HEK293 (cell line): ENCODE measurements around the gene RDH12.

ENCODE experiments used
- CTCF ChIA-PET: fragments of 350-600 bp; formaldehyde crosslinking; extraction: SDS; loops from one replicate; lab custom pipeline; 2021; ENCODE audit warnings: antibody characterized with exemption; lab: Yijun Ruan, JAX
- POLR2A ChIA-PET: fragments of 300-600 bp; formaldehyde crosslinking; extraction: SDS; loops from one replicate; lab custom pipeline; 2020; ENCODE audit warnings: antibody characterized with exemption, inconsistent platforms; lab: Yijun Ruan, JAX
- H3K27ac ChIP-seq: fragments of 200-500 bp; sonication (Bioruptor generic); 2 replicates; pipeline ENCODE4 v1.5.1; 2014; ENCODE audit warnings: low read depth, low read length, control low read depth, inconsistent platforms; ENCODE audit errors: extremely low read depth
- H3K36me3 ChIP-seq, 2 experiments: fragments of 200-500 bp in 1 of 2; sonication (Bioruptor generic) in 1 of 2; 1 replicate in 1 of 2; 2 replicates in 1 of 2; pipeline ENCODE4 v1.5.1; 2014 to 2017; ENCODE audit warnings: inconsistent platforms in 2 of 2, low read length in 2 of 2; ENCODE audit not compliant: control insufficient read depth in 2 of 2, insufficient read depth in 1 of 2
- H3K4me1 ChIP-seq: fragments of 200-500 bp; sonication (Bioruptor generic); 2 replicates; pipeline ENCODE4 v1.5.1; 2014; ENCODE audit warnings: mild to moderate bottlenecking, low read length, inconsistent platforms; ENCODE audit not compliant: control insufficient read depth, insufficient read depth
- H3K4me3 ChIP-seq: 2 replicates; pipeline ENCODE4 v1.5.1; 2011; ENCODE audit warnings: low read depth, mild to moderate bottlenecking, control low read depth, low read length, moderate library complexity
- H3K9me3 ChIP-seq: fragments of 200-500 bp; sonication (Bioruptor generic); 2 replicates; pipeline ENCODE4 v1.5.1; 2014; ENCODE audit warnings: low read depth, low read length, inconsistent platforms; ENCODE audit not compliant: control insufficient read depth, insufficient read depth
- EGR2 ChIP-seq: fragments of 450-650 bp; formaldehyde crosslinking; IDR thresholded peaks from 2 replicates; pipeline ENCODE4 v1.5.1; 2016; ENCODE audit warnings: low read depth, missing biosample characterization, missing genetic modification characterization
- GLIS2 ChIP-seq: fragments of 450-650 bp; formaldehyde crosslinking; IDR thresholded peaks from 2 replicates; pipeline ENCODE4 v1.5.1; 2016; ENCODE audit warnings: missing biosample characterization, missing genetic modification characterization
- KLF10 ChIP-seq: fragments of 450-650 bp; IDR thresholded peaks from 2 replicates; pipeline ENCODE4 v1.5.1; 2018; ENCODE audit warnings: missing biosample characterization, mild to moderate bottlenecking, missing genetic modification characterization
- KLF16 ChIP-seq: fragments of 450-650 bp; formaldehyde crosslinking; IDR thresholded peaks from 2 replicates; pipeline ENCODE4 v1.5.1; 2017; ENCODE audit warnings: missing biosample characterization, missing genetic modification characterization
- KLF8 ChIP-seq: fragments of 450-650 bp; formaldehyde crosslinking; IDR thresholded peaks from 2 replicates; pipeline ENCODE4 v1.5.1; 2016; ENCODE audit warnings: missing biosample characterization, missing genetic modification characterization
- SP7 ChIP-seq: fragments of 450-650 bp; formaldehyde crosslinking; IDR thresholded peaks from 2 replicates; pipeline ENCODE4 v1.5.1; 2016; ENCODE audit warnings: missing biosample characterization, missing genetic modification characterization
- ZBTB7A ChIP-seq: fragments of 450-650 bp; formaldehyde crosslinking; IDR thresholded peaks from 2 replicates; pipeline ENCODE4 v1.5.1; 2016; ENCODE audit warnings: low read depth, missing biosample characterization, missing genetic modification characterization
- ZFHX2 ChIP-seq: fragments of 450-650 bp; formaldehyde crosslinking; conservative IDR thresholded peaks from 2 replicates; pipeline ENCODE4 v1.5.1; 2016; ENCODE audit warnings: missing biosample characterization, missing genetic modification characterization
- ZFP37 ChIP-seq: fragments of 450-650 bp; formaldehyde crosslinking; IDR thresholded peaks from 2 replicates; pipeline ENCODE4 v1.5.1; 2016; ENCODE audit warnings: missing biosample characterization, missing genetic modification characterization
- ZNF214 ChIP-seq: fragments of 450-650 bp; formaldehyde crosslinking; IDR thresholded peaks from 2 replicates; pipeline ENCODE4 v1.5.1; 2017; ENCODE audit warnings: missing biosample characterization, mild to moderate bottlenecking, missing genetic modification characterization, borderline replicate concordance
- ZNF302 ChIP-seq: fragments of 450-650 bp; formaldehyde crosslinking; IDR thresholded peaks from 2 replicates; pipeline ENCODE4 v1.5.1; 2016; ENCODE audit warnings: missing biosample characterization, missing genetic modification characterization, low read depth
- ZNF660 ChIP-seq: fragments of 450-650 bp; IDR thresholded peaks from 2 replicates; pipeline ENCODE4 v1.5.1; 2018; ENCODE audit warnings: missing biosample characterization, mild to moderate bottlenecking, missing genetic modification characterization
- ZNF677 ChIP-seq: fragments of 450-650 bp; IDR thresholded peaks from 2 replicates; pipeline ENCODE4 v1.5.0; 2018; ENCODE audit warnings: missing biosample characterization, mild to moderate bottlenecking, missing genetic modification characterization, moderate library complexity
- ZNF76 ChIP-seq: fragments of 450-650 bp; formaldehyde crosslinking; IDR thresholded peaks from 2 replicates; pipeline ENCODE4; 2016; ENCODE audit warnings: low read depth, missing biosample characterization, missing genetic modification characterization, borderline replicate concordance
- ZXDB ChIP-seq: fragments of 450-650 bp; formaldehyde crosslinking; IDR thresholded peaks from 2 replicates; pipeline ENCODE4 v1.5.1; 2016; ENCODE audit warnings: missing biosample characterization, missing genetic modification characterization
- TF ChIP-seq, protein P1 (sequence below): fragments of 450-650 bp; formaldehyde crosslinking; IDR thresholded peaks from 2 replicates; pipeline ENCODE4 v1.5.1; 2016; ENCODE audit warnings: missing biosample characterization, missing genetic modification characterization
- TF ChIP-seq, protein P2 (sequence below): fragments of 450-650 bp; formaldehyde crosslinking; IDR thresholded peaks from 2 replicates; pipeline ENCODE4 v1.5.1; 2016; ENCODE audit warnings: missing biosample characterization, missing genetic modification characterization
- TF ChIP-seq, protein P3 (sequence below): fragments of 450-650 bp; formaldehyde crosslinking; IDR thresholded peaks from 2 replicates; pipeline ENCODE4 v1.5.1; 2016; ENCODE audit warnings: missing biosample characterization, missing genetic modification characterization
- TF ChIP-seq, protein P4 (sequence below): fragments of 450-650 bp; formaldehyde crosslinking; conservative IDR thresholded peaks from 2 replicates; pipeline ENCODE4 v1.5.1; 2016; ENCODE audit warnings: low read depth, missing biosample characterization, missing genetic modification characterization

RDH12 gene

DNA sequence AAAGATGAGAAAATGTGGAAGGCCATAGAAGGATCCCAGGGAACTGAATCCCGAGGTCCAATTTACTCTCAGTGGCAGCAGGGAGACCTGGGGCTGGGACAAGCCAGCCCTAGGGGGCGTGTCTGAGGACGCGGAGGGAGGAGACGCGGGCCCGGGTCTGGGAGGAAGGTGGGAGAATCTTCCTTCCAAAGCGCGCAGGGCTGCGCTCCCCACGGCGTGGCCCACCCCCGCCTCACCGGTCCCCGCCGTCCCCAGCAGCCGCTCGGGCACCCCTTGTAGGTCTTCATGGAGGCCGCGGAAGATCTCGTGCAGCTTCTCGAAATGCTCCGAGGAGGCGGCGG is 27.6 kb upstream of the RDH12 start (continued):
- TF ChIP-seq, protein P1, sequence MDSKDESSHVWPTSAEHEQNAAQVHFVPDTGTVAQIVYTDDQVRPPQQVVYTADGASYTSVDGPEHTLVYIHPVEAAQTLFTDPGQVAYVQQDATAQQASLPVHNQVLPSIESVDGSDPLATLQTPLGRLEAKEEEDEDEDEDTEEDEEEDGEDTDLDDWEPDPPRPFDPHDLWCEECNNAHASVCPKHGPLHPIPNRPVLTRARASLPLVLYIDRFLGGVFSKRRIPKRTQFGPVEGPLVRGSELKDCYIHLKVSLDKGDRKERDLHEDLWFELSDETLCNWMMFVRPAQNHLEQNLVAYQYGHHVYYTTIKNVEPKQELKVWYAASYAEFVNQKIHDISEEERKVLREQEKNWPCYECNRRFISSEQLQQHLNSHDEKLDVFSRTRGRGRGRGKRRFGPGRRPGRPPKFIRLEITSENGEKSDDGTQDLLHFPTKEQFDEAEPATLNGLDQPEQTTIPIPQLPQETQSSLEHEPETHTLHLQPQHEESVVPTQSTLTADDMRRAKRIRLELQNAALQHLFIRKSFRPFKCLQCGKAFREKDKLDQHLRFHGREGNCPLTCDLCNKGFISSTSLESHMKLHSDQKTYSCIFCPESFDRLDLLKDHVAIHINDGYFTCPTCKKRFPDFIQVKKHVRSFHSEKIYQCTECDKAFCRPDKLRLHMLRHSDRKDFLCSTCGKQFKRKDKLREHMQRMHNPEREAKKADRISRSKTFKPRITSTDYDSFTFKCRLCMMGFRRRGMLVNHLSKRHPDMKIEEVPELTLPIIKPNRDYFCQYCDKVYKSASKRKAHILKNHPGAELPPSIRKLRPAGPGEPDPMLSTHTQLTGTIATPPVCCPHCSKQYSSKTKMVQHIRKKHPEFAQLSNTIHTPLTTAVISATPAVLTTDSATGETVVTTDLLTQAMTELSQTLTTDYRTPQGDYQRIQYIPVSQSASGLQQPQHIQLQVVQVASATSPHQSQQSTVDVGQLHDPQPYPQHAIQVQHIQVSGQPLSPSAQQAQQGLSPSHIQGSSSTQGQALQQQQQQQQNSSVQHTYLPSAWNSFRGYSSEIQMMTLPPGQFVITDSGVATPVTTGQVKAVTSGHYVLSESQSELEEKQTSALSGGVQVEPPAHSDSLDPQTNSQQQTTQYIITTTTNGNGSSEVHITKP (tag by site-specific recombination): 0 out of 2 replicates have a peak, but pooled peaks have one; percentile 20

DNA sequence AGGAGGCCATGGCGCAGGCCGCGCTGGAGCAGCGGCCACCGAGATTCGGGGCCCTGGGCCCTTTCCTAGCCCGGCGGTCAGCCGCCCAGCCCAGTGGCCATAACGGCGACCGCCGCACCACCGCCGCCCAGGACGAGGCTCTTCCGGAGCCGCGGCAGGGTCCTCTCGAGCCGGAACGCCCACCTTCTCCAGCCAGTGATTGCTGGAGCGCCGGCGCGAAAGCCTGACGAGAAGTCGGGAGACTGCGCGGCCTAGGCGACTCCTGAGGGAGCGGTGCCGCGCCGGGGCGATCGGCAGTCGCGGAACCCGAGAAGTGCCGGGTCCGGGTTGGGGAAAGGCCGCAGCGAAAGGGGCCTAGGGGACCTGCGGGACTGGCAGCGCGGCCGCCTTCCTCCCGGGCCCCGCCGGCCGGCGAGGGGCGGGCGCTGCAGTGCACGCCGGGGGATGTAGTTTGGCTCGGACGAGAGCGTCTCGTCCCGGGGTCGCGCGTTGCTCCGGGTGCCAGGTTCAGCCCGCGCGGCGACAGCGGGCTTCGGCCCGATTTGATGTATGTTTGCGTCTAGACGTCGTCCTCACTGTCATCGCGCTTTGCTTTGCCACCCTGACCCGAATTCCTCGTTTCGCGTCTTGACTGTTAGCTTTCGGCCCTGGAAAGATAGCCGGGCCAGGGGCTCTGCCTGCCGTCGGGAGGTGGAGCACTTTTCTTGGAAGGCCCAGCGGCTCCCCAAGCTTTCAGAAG is 27.0 kb upstream of the RDH12 start, which contains the start of gene VTI1B:
Gene VTI1B, minus strand, starts transcription at position 153 of the 739 bp plus-strand sequence. Its CDS starts 143 bp downstream, at position 10.
- Histone ChIP-seq H3K9me3 (no peaks in the 10 kb centered on the region), H3K4me3 (peak within 1 kb of the TSS; percentile 98), H3K36me3 (peaks cover 18 to 27% of the 10 kb centered on the region in 2 experiments), H3K27ac (peak within 1 kb of the TSS; percentile 97), H3K4me1 (peaks cover 12% of the 10 kb centered on the region)
- POLR2A ChIA-PET: interaction anchor here (1.3 to 2.9 kb wide), 2 partner anchors 21 to 27 kb away, joined by 3 to 15 read pairs; partner anchors contain the start of genes RDH11 and RDH12
- CTCF ChIA-PET: interaction anchor here (0.7 to 2.4 kb wide), 10 partner anchors 27 to 184 kb away, joined by 3 to 9 read pairs (median 4); partner anchors contain the start of gene RDH12
- TF ChIP-seq ZNF302 (tag by site-specific recombination) (no peak), KLF10 (tag by site-specific recombination) (peak; percentile 39; the same call in 1 of the 2 replicates), ZFHX2 (tag by site-specific recombination) (peak; percentile 94), ZNF660 (tag by site-specific recombination) (peak; percentile 52; the same call in 1 of the 2 replicates), ZXDB (tag by site-specific recombination) (peak; percentile 86), ZNF677 (tag by site-specific recombination) (0 out of 2 replicates have a peak, but pooled peaks have one; percentile 26), ZNF76 (peak; percentile 89), KLF8 (peak; percentile 94), ZNF214 (no peak), ZBTB7A (peak; percentile 66; the same call in 1 of the 2 replicates), KLF16 (tag by site-specific recombination) (peak; percentile 84; the same call in 1 of the 2 replicates), ZFP37 (peak; percentile 10; the same call in 1 of the 2 replicates), EGR2 (tag by site-specific recombination) (peak; percentile 64; the same call in 1 of the 2 replicates), GLIS2 (tag by site-specific recombination) (no peak), SP7 (tag by site-specific recombination) (peak; percentile 62; the same call in 1 of the 2 replicates)
- TF ChIP-seq, protein P2, sequence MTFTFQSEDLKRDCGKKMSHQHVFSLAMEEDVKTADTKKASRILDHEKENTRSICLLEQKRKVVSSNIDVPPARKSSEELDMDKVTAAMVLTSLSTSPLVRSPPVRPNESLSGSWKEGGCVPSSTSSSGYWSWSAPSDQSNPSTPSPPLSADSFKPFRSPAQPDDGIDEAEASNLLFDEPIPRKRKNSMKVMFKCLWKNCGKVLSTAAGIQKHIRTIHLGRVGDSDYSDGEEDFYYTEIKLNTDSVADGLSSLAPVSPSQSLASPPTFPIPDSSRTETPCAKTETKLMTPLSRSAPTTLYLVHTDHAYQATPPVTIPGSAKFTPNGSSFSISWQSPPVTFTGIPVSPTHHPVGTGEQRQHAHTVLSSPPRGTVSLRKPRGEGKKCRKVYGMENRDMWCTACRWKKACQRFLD (tag by site-specific recombination): peak; percentile 98
- TF ChIP-seq, protein P3, sequence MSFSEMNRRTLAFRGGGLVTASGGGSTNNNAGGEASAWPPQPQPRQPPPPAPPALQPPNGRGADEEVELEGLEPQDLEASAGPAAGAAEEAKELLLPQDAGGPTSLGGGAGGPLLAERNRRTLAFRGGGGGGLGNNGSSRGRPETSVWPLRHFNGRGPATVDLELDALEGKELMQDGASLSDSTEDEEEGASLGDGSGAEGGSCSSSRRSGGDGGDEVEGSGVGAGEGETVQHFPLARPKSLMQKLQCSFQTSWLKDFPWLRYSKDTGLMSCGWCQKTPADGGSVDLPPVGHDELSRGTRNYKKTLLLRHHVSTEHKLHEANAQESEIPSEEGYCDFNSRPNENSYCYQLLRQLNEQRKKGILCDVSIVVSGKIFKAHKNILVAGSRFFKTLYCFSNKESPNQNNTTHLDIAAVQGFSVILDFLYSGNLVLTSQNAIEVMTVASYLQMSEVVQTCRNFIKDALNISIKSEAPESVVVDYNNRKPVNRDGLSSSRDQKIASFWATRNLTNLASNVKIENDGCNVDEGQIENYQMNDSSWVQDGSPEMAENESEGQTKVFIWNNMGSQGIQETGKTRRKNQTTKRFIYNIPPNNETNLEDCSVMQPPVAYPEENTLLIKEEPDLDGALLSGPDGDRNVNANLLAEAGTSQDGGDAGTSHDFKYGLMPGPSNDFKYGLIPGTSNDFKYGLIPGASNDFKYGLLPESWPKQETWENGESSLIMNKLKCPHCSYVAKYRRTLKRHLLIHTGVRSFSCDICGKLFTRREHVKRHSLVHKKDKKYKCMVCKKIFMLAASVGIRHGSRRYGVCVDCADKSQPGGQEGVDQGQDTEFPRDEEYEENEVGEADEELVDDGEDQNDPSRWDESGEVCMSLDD: no peak
- TF ChIP-seq, protein P4, sequence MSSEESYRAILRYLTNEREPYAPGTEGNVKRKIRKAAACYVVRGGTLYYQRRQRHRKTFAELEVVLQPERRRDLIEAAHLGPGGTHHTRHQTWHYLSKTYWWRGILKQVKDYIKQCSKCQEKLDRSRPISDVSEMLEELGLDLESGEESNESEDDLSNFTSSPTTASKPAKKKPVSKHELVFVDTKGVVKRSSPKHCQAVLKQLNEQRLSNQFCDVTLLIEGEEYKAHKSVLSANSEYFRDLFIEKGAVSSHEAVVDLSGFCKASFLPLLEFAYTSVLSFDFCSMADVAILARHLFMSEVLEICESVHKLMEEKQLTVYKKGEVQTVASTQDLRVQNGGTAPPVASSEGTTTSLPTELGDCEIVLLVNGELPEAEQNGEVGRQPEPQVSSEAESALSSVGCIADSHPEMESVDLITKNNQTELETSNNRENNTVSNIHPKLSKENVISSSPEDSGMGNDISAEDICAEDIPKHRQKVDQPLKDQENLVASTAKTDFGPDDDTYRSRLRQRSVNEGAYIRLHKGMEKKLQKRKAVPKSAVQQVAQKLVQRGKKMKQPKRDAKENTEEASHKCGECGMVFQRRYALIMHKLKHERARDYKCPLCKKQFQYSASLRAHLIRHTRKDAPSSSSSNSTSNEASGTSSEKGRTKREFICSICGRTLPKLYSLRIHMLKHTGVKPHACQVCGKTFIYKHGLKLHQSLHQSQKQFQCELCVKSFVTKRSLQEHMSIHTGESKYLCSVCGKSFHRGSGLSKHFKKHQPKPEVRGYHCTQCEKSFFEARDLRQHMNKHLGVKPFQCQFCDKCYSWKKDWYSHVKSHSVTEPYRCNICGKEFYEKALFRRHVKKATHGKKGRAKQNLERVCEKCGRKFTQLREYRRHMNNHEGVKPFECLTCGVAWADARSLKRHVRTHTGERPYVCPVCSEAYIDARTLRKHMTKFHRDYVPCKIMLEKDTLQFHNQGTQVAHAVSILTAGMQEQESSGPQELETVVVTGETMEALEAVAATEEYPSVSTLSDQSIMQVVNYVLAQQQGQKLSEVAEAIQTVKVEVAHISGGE: peak; percentile 64; the same call in 1 of the 2 replicates
- TF ChIP-seq, protein P1 (tag by site-specific recombination): peak; percentile 9; the same call in 1 of the 2 replicates
